ENCODE data around the gene SLC7A6.

SLC7A6 gene

DNA sequence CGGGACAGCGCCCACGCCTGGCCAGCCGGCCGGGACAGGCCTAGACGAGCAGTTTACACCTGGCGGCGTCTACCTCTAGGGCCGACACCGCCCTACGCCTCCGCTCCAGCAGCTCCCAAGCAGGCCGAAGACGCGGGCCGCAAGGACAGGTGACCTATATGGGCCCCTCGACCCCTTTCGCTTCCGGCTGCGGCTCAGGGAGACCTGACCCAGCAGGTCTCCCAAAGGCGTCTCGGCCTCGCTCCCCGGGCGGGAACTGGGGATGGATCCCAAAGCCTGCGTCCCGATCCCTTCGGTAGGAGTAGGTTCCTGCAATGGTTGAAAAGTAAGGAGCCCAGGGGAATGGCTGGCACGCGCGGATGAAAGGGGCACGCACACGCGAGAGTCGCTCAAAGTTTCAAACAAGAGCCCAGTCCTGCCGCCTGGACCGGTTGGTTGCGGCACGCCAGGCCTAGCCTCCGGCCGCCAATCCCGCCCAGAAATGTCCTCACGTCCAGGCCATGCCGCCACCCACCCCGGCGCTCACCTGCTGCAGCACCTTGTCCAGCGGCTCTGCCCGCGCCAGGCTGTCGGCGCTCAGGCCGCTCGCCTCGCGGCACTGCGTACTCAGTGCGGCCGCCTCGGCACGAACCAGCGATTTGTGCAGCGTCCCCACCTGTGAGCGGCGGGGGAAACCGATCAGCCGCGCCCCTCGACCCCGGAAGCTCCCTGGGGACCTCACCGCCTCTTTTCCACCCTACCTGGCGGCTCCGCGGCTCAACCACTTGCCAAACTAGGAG, 29.0 kb upstream of the SLC7A6 start:
- no peak for DNase-seq

DNA sequence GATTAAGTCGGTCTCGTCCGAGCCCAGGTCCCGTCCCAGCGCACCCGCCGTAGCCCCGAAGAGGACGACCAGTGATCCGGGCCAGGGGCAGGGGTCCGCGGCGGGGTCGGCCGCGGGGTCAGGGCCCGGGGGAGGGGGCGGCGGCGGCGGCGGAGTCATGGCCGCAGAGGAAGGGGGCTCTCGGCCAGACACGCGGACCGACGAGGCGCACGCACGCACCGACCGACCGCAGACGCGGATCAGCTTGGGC, 28.5 kb upstream of the SLC7A6 start, which contains the start of gene ESRP2:
ESRP2 (minus strand) TSS at position 241 of the 250 bp plus-strand sequence; CDS start at position 159, 82 bp downstream.
- no peak for DNase-seq

DNA sequence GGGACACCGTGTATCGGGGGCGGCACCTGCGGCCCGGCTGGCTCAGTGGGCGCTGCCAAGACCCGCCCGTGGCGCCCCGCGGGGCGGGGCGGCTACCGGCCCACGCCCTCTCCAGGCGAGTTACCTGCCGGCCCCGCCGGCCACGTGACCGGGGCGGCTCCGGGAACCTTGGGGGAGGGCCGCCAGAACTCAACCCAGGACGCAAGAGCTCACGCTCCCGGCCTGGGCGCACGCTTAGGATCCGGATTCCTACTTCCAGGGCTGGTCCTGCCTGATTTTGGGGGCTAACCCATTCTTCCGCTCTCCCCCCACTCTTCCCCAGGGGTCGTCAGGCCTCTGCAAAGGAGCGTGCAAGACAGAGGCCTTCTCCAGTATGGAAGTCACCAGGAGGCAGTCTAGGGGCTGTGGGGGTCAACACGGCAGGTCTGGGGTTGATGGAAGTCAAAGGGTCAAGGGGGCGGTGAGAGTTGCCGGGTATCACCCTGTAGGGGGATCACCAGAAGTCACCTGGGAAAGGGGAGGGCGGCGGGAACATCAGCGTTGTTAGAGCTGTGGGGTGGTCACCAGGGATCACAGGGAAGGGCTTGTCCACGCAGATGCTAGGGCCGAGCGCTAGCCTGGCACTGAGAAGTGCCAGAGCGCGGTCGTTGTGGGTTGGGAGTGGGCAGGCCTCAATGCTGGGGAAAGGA, 28.0 kb upstream of the SLC7A6 start:
- peak; percentile 46 for DNase-seq

DNA sequence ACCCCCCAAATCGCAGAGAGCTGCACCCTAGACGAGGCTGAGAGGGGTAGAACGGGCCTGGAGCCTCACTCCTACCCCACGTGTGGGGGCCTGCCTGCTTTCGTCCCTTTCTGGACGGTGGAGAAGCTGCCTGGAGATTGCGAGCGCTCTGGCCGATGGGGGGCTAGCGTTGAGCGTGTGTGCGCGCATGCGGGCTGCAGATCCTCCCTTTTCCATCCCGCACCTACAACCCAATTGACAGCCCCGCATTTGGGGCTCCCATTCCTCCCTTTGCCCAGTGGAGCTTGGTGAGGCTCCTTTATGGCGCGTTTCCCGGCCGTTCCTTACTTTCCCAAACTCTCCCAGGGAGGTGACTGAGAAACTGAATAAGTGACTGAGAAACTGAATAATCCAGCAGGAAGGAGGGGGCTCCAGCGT, 27.5 kb upstream of the SLC7A6 start:
- DNase-seq, result no peak

DNA sequence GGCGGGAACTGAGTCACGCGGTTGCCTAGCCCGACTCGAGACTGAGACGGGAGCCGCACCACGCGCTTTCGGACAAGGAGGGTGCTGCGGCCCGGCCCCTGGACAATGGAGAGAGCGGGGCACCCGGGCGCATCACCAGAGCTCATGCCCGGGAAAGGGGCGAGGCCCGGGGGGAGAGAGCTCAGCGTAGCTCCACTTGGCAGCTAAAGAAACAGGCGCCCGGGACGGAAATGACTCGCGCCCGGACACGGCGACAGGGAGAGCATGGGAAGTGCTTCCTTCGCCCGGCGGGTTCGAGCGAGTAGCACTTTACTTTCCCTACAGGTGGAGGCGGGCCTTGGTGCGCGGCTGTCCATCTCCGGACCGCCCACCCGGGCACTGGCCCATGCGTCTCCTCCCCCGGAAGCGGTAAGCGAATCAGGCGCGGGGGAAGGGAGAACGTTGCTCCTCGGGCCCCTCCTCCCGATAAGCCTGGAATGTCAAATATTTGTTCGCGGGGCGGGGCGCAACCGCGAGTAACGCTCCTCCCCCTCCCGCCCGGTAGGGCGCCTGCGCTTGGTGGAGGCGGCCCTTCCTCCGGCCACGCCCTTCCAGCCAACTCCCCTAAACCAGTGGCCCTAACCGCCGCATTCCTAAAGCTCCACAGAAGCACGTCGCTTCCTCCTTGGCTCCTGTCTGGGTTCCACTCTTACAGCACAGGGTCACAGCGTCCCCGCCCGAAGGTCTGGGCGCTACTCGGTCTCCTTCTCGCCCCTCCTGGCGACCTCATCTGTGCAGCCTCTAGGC, 26.9 kb upstream of the SLC7A6 start:
- DNase-seq, result peak; percentile 88

DNA sequence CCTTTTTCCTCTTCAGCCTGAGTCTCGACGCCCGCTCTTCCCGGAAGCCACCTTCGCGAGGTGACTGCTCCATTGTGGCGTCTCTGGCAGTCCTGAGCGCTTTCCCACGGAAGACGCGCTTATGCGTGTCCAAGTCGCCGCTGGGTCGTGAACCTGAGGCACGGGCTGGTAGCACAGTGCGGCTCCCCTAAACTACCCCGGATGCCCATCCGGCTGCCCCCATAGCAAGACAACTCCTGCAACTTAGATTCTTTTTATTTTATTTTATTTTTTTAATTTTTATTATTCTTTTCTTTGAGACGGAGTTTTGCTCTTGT, 26.3 kb upstream of the SLC7A6 start:
- DNase-seq, result no peak

DNA sequence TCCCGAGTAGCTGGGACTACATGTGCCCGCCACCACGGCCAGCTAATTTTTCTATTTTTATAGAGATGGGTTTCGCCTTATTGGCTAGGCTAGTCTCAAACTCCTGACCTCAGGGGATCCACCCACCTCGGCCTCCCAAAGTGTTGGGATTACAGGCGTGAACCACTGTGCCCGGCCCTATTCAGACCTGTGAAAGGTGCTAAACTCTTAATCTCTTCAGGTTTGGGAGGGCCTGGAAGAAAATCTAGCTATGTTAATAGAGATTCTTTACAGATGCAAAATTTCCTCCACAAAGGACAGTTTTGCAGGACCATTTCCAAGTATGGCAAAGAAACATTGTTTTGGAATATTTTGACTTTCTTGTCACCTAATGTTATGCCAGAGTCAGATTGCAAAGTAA, 22.2 kb upstream of the SLC7A6 start:
- DNase-seq, result no peak

DNA sequence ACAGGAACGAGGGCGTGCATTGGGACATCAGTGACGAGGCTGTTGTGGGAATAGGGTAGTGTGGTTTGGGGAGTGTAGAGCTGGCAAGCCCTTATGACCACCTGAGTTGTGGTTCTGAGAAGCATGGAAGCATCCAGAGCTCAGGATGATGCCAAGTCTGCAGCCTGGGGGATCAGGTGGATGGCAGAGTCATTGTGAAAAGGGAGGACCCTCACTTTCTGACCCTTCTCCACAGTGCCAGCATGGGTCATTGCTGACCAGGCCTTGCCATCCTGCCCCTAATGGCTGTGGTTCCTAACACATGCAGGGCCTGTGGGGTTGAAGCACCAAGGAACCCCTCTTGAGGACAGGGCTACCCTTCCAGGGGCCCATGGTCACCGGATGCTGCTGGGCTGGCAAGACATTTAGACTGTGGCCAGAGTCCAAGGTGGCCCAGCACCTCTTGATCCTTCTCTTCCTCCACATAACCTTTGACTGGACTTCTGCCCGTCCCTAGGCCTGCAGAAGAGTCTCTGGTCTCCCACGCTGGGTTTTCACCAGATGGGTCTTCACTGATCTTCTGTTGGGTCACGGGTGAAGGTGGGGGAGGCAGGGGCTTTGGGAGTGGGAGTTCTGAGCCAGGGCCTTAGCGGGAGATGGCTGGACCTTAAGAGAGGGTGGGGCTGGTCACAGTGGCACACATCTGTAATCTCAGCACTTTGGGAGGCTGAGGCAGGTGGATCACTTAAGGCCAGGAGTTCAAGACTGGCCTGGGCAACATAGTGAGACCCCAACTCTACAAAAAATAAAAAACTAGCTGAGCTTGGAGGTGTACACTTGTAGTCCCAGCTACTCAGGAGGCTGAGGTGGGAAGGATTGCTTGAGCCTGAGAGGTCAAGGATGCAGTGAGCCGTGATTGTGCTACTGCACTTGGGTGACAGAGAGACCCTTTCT, 21.1 kb upstream of the SLC7A6 start:
- no peak for DNase-seq

DNA sequence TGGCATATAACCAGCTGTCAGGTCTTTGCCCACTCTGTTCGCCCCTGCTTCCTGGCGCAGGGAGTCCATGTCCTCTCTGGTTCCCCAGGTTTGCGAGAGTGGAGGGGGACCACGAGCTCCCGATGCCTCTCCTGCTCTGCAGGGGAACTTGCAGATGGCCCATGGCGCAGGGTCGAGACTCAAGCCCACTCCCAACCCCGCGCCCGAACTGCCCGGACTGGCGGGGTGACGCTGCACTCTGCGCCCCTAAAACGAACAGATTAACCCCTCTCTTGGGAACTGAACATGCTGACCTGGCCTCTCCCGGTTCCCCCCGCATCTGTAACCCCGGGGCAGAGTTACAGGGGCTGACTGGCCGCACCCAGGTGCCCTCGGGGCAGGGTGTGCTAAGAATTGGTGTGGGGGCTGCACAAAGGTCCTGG, 19.8 kb upstream of the SLC7A6 start:
- no peak for DNase-seq

DNA sequence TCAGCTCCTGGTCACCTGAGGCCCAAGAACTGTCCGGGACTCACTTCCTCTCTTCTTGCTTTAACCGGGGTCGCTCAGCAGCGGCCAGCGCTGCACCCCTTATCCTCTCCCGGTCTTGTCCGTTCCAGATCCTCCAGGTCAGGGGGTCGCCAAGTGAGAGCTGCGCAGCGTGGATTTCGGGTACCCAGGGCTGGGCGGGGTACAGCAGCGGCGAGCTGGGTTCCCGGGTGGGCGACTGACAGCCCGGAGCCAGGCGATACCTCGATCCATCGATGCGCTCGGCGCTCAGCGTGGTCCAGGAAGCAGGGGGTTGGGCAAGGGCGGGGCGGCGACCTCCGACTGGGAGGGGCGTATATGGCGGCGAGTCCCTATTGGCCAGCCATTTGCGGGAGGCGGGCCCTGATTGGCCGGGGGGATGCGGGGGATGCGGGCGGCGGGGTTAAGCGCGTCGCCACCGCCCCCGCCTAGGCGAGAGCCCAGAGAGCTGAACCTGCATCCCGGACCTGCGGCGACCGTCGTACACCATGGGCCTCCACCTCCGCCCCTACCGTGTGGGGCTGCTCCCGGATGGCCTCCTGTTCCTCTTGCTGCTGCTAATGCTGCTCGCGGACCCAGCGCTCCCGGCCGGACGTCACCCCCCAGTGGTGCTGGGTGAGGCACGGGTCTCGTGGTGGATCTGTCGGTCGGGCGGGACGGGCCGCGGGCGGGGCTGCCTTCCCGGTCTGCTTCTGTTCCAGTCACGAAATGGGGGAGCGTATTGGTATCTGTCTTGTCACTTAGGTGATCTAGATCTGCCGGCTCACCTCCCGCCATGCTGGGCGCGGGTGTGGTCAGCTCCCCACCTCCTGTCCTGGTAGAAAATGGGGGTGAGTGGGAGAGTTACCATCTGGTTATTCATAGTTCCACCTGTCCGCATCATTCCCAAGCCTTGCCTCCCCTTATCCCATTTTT, 19.1 kb upstream of the SLC7A6 start, which contains the start of gene PLA2G15:
PLA2G15 (plus strand) TSS at position 471 of the 951 bp plus-strand sequence; CDS start at position 525, 54 bp downstream.
- DNase-seq, result peak; percentile 93

DNA sequence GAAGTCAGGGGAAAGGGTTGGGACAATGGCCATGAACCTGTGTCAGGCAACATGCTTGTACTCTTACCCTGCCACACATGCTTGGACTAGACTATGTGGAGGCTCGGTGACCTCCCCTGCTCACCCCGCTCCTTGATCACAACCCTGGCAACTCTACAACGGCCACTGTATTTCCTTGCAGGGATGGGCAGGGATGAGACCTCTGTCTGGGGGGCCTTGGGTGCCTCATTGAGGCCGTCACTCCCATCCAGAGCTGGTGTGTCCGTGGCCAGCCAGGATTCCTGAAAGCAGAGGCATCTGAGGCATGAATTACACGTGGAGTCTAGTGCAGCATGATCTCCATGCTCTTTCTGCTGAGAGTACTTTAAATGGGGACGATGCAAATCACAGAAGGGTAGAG, 18.2 kb upstream of the SLC7A6 start:
- no peak for DNase-seq

DNA sequence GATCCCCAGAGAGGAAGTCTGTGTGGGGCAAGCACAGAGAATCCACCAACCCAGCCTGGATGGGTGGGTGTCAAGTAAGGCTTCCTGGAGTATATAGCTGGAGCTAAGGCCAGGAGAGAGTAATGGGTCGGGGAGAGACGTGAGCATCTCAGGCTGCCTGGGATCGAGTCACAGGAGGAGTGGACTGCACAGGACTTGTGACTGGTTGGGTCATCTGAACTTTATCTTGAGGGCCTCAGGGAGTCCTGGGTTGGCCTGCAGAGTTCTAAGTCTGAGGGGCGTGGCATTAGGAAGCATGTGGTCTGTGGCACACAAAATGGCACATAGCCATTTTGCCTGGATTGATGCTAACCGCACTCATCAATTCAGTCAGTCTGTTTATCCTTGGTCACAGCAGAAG, 17.7 kb upstream of the SLC7A6 start:
- no peak for DNase-seq

DNA sequence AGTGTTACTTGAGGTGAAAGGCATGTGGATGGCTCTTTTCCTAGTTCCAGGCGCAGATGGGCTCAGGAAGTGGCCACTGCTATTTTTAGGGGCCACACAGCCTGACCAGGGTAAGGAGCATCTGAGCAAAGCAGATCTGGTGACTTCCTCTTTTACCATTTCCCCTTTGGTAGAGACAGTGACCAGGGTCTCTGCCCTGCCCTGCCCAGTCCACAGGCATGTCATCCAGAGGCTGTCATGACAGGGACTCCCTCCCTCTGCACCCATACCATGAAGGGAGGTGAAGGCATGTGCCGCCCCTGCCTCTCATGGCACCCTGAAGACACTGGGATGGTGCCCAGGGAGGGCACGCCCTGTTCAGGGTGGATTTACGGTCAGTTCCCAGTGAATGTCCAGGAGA, 16.9 kb upstream of the SLC7A6 start:
- DNase-seq, result peak; percentile 35

DNA sequence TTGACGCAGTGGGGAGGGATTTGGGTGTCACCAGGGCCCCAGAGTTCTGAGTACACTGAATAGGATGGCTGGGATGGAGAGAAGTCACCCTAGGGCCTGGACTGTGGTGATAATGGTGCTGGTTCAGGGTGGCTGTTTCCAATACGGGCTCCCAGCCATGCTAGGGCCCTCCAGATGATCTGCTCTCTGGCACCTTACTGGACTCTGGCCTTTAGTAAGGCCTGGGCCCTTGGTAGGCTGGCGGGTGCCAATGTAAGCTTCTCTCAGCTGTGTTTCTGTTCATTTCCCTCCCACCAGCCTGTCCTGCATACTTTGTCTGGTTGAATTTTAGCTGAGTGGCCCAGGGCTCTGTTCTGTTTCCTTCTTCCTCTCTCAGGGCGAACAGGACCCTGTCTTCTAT, 16.4 kb upstream of the SLC7A6 start:
- no peak for DNase-seq

DNA sequence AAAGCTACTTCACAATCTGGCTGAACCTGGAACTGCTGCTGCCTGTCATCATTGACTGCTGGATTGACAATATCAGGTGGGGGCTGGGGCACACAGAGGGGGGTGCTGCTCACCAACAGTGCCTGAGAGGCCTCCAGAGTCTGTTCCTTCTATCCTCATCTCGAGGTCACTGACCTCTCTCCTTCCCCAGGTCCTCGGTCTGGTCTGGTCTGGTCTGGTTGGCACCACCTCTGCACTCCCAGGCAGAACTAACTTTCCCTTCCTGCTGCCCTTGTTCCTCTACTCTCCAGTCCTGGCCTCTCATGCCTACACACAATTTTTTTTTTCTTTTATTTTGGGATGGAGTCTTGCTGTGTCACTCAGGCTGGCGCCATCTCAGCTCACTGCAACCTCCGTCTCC, 15.0 kb upstream of the SLC7A6 start:
- DNase-seq, result no peak

DNA sequence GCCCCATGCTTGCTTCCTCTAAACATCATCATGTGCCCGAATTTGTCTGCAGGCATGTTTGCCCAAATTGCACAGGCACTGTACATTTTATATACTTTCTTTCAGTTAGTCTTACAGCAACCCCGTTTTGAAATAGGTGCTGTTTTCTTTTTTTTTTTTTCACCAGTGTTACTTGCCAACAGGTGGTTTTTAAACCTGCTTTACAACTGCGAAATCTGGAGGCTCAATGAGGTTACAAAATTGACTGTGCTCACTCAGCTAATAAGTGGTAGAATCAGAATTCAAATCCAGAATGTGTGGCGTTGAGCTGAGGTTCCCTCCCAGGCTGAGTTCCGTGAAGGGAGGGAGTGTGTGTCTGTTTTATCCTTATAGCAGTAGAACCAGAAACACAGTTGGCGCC, 13.4 kb upstream of the SLC7A6 start:
- DNase-seq, result no peak

DNA sequence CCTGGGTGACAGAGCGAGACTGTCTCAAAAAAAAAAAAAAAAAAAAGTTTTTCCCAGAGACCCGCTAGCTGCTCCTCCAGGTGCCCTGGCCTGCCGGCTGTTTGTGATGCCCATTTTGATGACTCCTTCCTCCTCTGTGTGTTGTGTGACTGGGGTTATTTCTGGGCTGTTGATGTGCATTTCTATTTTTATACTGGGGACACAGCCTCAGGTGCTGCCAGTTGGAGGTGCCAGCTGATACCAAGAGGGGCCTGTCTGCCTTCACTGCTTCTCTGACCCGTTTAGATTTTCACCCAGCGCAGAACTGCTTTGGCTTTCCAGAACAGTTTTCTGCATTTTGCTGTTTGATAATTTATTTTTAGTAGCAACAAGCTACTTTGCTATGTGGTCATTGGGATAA, 12.5 kb upstream of the SLC7A6 start:
- no peak for DNase-seq

DNA sequence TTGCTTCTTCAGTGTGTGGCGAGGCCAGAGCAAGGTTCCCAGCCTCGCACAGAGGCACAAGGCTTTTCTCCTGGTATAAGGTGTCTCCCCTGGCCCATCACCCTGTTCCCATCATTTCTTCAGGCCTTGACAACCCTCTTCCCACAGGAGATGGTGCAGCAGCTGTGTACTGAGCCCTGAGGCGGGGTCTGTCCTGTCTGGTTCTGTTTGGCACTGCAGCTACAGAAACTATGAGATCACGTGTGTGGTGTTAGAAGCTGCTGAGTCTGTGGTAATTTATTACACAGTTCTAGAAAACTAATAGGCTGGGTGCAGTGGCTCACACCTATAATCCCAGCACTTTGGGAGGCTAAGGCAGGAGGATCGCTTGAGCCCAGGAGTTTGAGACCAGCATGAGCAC, 11.9 kb upstream of the SLC7A6 start:
- no peak for DNase-seq

DNA sequence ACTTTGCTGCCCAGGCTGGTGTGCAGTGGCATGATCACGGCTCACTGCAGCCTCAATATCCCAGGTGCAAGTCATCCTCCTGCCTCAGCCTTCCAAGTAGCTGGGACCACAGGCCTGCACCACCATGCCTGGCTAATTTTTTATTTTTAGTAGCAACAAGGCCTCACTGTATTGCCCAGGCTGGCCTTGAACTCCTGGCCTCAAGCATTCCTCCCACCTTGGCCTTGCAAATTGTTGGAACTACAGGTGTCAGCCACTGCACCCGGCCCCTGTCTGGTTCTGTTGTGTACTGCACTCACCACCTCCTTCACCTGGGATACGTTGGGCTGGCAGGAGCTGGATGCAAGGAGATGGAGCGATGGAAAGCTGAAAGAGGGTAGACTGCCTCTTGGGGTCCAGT, 10.6 kb upstream of the SLC7A6 start:
- no peak for DNase-seq

DNA sequence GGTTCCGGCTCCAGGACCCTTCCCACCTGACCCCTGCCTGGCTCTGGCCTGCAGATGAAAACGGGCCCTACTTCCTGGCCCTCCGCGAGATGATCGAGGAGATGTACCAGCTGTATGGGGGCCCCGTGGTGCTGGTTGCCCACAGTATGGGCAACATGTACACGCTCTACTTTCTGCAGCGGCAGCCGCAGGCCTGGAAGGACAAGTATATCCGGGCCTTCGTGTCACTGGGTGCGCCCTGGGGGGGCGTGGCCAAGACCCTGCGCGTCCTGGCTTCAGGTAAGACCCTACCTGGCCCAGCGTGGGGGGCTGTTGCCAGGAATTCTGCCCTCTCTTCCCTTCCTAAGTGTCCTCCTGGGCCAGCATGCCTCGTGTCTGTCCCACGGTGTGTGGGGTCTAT, 8.6 kb upstream of the SLC7A6 start:
- DNase-seq, result no peak

DNA sequence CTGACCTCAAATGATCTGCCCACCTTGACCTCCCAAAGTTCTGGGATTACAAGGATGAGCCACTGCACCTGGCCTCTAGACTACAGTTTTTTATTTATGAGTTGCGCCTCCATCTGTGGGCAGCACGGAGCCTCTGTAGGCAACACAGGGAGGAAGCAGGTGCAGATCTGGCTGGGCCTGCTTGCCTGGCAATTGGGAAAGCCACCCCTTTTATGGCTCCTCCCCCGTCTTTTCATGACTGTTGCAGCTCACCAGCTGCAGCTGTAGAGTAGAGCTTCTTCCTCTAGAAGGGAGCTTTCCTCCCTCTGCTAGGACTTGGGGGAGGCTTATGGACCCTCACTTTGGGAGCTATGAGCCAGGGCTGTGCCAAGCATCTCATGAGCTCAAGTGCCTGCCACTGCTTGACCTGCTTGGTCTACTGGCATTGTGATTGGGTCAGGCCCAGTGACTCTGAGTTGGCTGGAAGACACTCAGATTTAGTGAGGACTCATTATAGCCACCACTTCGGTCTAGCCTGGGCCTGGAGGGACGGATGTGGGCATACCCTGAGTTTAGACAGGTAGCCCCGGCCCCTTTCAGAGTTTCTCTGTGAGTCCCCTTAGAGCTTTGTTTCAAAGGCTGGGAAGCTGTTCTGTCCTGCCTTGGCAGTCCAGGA, 6.9 kb upstream of the SLC7A6 start:
- peak; percentile 53 for DNase-seq

Measured in CD4-positive, alpha-beta T cell treated with Interleukin-15 for 1 hour (primary cell).